Measurements from ENCODE around the gene GRID2IP. TPM values are rescaled to one million over a fixed set of nuclear protein-coding genes. Genes with fewer than 3 reads are reported as not detected.

The GRID2IP gene
- total RNA-seq, 3 donors from 2014 or later (not counting 1 experiment from before 2014, with no cell fraction given), result 0.39 to 0.45 (median 0.40) TPM

DNA sequence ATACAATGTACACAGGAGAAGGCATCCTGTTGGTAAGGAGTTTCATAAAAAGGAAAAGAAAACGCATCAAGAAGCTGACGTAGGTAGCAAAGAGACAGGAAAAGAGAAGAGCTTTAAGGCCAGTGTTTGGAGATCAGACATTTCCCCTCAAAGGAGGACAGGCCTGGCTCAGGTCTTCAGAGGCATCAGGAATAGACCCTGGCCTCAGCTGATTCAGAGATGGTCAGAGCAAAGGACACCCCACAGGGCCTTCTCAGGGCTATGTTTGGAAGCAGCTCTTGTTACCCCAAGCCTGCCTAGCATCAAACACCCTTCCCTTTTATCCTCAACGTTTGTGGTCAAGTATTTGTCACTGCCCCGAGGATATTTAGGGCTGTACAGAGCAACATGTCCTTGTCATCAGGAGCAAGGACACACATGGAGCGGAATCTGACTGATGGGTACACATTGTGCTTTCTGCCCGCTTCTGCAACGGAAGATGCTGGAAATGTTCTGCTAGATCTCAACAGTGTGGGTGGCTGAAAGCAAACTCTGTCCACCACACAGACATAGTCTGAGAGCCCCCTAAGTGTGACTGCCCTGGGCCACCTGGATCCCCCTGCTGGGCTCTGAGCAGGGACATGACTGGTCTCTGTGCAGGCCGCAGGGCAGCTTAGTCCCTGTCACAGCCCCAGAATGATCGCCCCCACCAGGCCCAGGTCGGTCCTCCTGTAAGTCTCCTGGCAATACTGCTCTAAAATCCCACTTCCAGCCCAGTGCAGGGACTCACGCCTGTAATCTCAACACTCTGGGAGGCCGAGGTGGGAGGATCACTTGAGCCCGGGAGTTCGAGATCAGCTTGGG is 25.0 kb upstream of the GRID2IP start:
- Histone ChIP-seq H3K9me3 (ENCODE audit: control insufficient read depth, insufficient read depth, low read length) (no peaks in the 10 kb centered on the region), H3K4me3 (ENCODE audit: low read length) (peak overlapping the region; percentile 41), H3K27me3 (ENCODE audit: control insufficient read depth, insufficient read depth, low read length) (no peaks in the 10 kb centered on the region), H3K36me3 (ENCODE audit: control insufficient read depth, insufficient read depth, low read length) (peaks cover 10% of the 10 kb centered on the region), H3K4me1 (ENCODE audit: control insufficient read depth, insufficient read depth, low read length) (peaks cover 15% of the 10 kb centered on the region), H3K27ac (ENCODE audit: low read length) (peak overlapping the region; percentile 23)
- Mint-ChIP-seq H3K36me3 (no peaks in the 10 kb centered on the region), H3K9me3 (no peaks in the 10 kb centered on the region), H3K4me3 (peak overlapping the region; percentile 49), H3K4me1 (peaks cover 9 to 11% of the 10 kb centered on the region in 2 donors), H3K27ac (peak overlapping the region; percentile 45 to 53), H3K27me3 (ENCODE audit: low read depth in 2 of 2) (peaks cover 4 to 6% of the 10 kb centered on the region in 2 donors)
- DNase-seq (no peak), ATAC-seq (no peak)
- 83% methylated on average over 12 of the region's 14 CpGs for WGBS (ENCODE audit: insufficient coverage)
- TF ChIP-seq, protein P1, sequence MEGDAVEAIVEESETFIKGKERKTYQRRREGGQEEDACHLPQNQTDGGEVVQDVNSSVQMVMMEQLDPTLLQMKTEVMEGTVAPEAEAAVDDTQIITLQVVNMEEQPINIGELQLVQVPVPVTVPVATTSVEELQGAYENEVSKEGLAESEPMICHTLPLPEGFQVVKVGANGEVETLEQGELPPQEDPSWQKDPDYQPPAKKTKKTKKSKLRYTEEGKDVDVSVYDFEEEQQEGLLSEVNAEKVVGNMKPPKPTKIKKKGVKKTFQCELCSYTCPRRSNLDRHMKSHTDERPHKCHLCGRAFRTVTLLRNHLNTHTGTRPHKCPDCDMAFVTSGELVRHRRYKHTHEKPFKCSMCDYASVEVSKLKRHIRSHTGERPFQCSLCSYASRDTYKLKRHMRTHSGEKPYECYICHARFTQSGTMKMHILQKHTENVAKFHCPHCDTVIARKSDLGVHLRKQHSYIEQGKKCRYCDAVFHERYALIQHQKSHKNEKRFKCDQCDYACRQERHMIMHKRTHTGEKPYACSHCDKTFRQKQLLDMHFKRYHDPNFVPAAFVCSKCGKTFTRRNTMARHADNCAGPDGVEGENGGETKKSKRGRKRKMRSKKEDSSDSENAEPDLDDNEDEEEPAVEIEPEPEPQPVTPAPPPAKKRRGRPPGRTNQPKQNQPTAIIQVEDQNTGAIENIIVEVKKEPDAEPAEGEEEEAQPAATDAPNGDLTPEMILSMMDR (IDR thresholded peaks at IDR 0.05), result no peak
- intact Hi-C loops (cut with micrococcal nuclease), result no loop called here

DNA sequence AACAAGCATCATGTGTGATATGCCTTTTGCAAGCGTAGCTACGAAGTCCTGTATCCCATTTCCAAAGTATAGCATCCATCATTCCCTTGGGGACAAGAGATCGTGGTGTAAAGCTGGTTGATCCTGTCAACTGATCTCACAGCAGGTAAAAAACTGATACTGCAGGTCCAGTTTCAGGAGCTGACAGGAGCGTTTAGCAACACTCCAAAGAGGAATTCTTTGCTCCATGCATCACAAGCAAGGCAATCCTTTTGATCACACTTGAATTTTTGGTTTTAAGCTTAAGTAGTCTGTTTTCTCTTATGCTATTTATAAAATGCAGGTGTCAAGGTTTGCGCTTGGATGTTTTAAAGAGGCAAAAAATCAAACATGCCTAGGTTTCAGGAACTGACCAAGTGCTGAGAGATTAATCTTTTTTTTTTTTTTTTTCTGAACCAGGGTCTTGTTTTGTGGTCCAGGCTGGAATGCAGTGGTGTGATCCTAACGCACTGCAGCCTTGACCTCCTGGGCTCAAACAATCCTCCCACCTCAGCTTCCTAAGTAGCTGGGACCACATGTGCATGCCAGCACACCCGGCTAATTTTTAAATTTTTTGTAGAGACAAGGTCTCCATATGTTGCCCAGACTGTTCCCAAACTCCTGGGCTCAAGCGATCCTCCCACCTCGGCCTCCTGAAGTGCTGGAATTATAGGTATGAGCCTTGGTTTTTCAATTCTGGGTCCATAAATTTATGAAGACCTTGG is 24.2 kb upstream of the GRID2IP start:
- peak overlapping the region; percentile 45 to 53 for H3K27ac Mint-ChIP-seq
- Histone ChIP-seq H3K36me3 (ENCODE audit: control insufficient read depth, insufficient read depth, low read length) (peaks cover 2% of the 10 kb centered on the region), H3K4me3 (ENCODE audit: low read length) (no peak overlapping the region), H3K4me1 (ENCODE audit: control insufficient read depth, insufficient read depth, low read length) (peaks cover 15% of the 10 kb centered on the region), H3K27ac (ENCODE audit: low read length) (no peak overlapping the region), H3K27me3 (ENCODE audit: control insufficient read depth, insufficient read depth, low read length) (no peaks in the 10 kb centered on the region), H3K9me3 (ENCODE audit: control insufficient read depth, insufficient read depth, low read length) (no peaks in the 10 kb centered on the region)
- TF ChIP-seq, protein P1 (IDR thresholded peaks at IDR 0.05), result no peak
- no peak for ATAC-seq
- intact Hi-C loops (cut with micrococcal nuclease), result no loop called here
- DNase-seq, result no peak
- H3K27me3 Mint-ChIP-seq (ENCODE audit: low read depth in 2 of 2), result peaks cover 4 to 6% of the 10 kb centered on the region in 2 donors
- WGBS (ENCODE audit: insufficient coverage), result 96% methylated on average over 9 of the region's 9 CpGs
- H3K4me1 Mint-ChIP-seq, result peaks cover 9 to 11% of the 10 kb centered on the region in 2 donors
- no peaks in the 10 kb centered on the region for H3K9me3 Mint-ChIP-seq
- peak overlapping the region; percentile 11 for H3K4me3 Mint-ChIP-seq
- no peaks in the 10 kb centered on the region for H3K36me3 Mint-ChIP-seq

DNA sequence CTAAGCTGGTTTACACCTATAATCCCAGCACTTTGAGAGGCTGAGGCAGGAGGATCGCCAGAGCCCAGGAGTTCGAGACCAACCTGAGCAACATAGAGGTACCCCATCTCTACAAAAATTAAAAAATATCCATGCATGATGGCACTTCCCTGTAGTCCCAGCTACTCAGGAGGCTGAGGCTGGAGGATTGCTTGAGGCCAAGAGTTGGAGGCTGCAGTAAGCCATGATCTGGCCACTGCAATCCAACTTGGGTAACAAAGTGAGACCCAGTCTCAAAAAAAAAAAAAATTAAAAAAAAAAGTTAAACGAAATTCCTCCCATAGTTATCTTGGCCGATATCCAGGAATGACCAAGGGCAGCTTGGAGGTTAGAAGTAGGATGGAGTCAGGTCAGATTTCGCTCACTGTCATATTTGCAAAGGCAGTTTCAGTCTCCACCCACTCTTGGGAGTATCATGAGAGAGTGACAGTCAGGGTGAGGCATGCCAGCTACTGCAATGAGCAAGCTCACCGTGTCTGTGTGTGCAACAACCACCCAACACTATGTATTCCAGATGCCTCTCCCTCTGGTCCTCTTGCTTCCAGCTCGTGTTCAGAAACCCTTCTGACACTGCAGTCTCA is 20.0 kb upstream of the GRID2IP start:
- H3K36me3 Mint-ChIP-seq, result no peaks in the 10 kb centered on the region
- Histone ChIP-seq H3K27me3 (ENCODE audit: control insufficient read depth, insufficient read depth, low read length) (no peaks in the 10 kb centered on the region), H3K4me3 (ENCODE audit: low read length) (no peak overlapping the region), H3K4me1 (ENCODE audit: control insufficient read depth, insufficient read depth, low read length) (peaks cover under 1% of the 10 kb centered on the region), H3K36me3 (ENCODE audit: control insufficient read depth, insufficient read depth, low read length) (no peaks in the 10 kb centered on the region), H3K27ac (ENCODE audit: low read length) (no peak overlapping the region), H3K9me3 (ENCODE audit: control insufficient read depth, insufficient read depth, low read length) (no peaks in the 10 kb centered on the region)
- WGBS (ENCODE audit: insufficient coverage), result 76% methylated on average over 5 of the region's 7 CpGs
- intact Hi-C loops (cut with micrococcal nuclease), result no loop called here
- ATAC-seq (no peak), DNase-seq (no peak)
- TF ChIP-seq, protein P1 (IDR thresholded peaks at IDR 0.05), result no peak
- no peaks in the 10 kb centered on the region for H3K4me1 Mint-ChIP-seq
- peaks cover 6% of the 10 kb centered on the region in 2 donors for H3K27me3 Mint-ChIP-seq (ENCODE audit: low read depth in 2 of 2)
- no peak overlapping the region for H3K27ac Mint-ChIP-seq
- H3K4me3 Mint-ChIP-seq, result no peak overlapping the region
- no peaks in the 10 kb centered on the region for H3K9me3 Mint-ChIP-seq

All from natural killer cell (primary cell).